ENCODE data around the gene AMMECR1.

DNA sequence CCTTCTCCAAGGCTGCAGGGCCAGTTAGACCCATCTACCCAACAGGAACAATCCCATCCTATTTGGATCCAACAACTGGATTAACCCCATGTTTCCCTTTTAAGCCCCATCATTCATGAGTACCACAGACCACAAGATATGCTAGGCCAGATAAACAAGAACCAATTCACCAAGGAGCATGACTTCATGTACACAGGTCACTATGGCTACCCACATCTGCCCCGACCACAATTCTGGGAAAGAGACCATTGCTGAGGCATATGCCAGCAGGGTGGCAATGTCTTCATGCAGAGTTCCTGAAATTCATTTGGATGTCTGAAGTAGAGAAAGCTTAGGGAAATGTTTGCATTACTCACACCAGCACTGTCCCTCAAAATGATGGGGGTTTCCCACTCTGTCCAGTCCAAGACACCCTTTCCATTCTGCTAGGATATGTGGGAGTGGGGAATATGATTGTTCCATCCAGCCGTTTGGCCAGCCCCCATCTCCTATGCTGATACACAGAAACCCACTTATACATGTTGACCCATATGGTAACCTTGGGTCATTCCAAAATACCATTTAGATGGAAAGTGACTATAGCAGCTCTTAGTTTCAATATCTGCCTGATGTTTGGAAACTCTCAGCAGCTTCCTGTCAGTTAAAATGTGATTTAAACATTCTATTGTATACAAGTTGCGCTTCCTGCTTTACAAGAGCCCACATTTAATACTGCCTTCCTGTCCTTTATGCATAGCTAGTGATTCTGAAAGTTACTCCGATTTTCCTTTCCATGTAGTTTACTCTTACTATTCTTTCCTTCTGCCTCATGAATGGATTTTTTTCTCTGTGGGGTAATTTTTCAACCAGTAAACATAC lies 129.0 kb downstream of the AMMECR1 start:
- TF ChIP-seq, protein P1, sequence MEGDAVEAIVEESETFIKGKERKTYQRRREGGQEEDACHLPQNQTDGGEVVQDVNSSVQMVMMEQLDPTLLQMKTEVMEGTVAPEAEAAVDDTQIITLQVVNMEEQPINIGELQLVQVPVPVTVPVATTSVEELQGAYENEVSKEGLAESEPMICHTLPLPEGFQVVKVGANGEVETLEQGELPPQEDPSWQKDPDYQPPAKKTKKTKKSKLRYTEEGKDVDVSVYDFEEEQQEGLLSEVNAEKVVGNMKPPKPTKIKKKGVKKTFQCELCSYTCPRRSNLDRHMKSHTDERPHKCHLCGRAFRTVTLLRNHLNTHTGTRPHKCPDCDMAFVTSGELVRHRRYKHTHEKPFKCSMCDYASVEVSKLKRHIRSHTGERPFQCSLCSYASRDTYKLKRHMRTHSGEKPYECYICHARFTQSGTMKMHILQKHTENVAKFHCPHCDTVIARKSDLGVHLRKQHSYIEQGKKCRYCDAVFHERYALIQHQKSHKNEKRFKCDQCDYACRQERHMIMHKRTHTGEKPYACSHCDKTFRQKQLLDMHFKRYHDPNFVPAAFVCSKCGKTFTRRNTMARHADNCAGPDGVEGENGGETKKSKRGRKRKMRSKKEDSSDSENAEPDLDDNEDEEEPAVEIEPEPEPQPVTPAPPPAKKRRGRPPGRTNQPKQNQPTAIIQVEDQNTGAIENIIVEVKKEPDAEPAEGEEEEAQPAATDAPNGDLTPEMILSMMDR (conservative IDR thresholded peaks at IDR 0.05; ENCODE audit: low read depth, low read length), result no peak
- TF ChIP-seq POLR2A (IDR thresholded peaks at IDR 0.05; ENCODE audit: low read depth, low read length) (no peak), MXI1 (IDR thresholded peaks at IDR 0.05; ENCODE audit: borderline replicate concordance, low read depth, low read length) (no peak), MAFK (IDR thresholded peaks at IDR 0.05; ENCODE audit: low read depth, low read length) (no peak), RAD21 (IDR thresholded peaks at IDR 0.05; ENCODE audit: low read length) (no peak), SMC3 (IDR thresholded peaks at IDR 0.05; ENCODE audit: low read depth, low read length) (no peak), RCOR1 (IDR thresholded peaks at IDR 0.05; ENCODE audit: insufficient replicate concordance, low read length) (no peak), FOS (IDR thresholded peaks at IDR 0.05; ENCODE audit: low read depth, low read length) (no peak), USF2 (IDR thresholded peaks at IDR 0.05; ENCODE audit: low read depth, low read length) (no peak), CEBPB (IDR thresholded peaks at IDR 0.05; ENCODE audit: low read depth, low read length) (no peak)
